IPS-20b (cell line): ENCODE measurements around the gene ST3GAL2.

Source experiments
- H3K27ac ChIP-seq: one replicate; pipeline ENCODE4 v1.5.1; 2013; ENCODE audit warnings: low read length
- H3K27me3 ChIP-seq: 2 replicates; pipeline ENCODE4 v1.6.1; 2013; ENCODE audit warnings: mild to moderate bottlenecking, low read length, inconsistent platforms; ENCODE audit not compliant: insufficient read depth
- H3K36me3 ChIP-seq: 2 replicates; pipeline ENCODE4 v1.6.1; 2013; ENCODE audit warnings: low read depth, mild to moderate bottlenecking, inconsistent platforms, low read length, moderate library complexity; ENCODE audit not compliant: insufficient read depth
- H3K4me1 ChIP-seq: 2 replicates; pipeline ENCODE4 v1.6.1; 2013; ENCODE audit warnings: mild to moderate bottlenecking, control low read depth, inconsistent platforms, low read length, moderate library complexity; ENCODE audit not compliant: insufficient read depth
- H3K4me3 ChIP-seq: 2 replicates; pipeline ENCODE4 v1.5.1; 2013; ENCODE audit warnings: mild to moderate bottlenecking, low read length, inconsistent platforms
- H3K9ac ChIP-seq: 2 replicates; pipeline ENCODE4 v1.6.1; 2013; ENCODE audit warnings: low read depth, mild to moderate bottlenecking, inconsistent platforms, low read length, moderate library complexity
- H3K9me3 ChIP-seq: 2 replicates; pipeline ENCODE4 v1.6.1; 2013; ENCODE audit warnings: mild to moderate bottlenecking, low read depth, low read length, inconsistent platforms; ENCODE audit not compliant: insufficient read depth

ST3GAL2 gene

GRCh38 chr16:70438969-70439862 is at the start of gene ST3GAL2:
TSS of gene ST3GAL2 (minus strand) at chr16:70439100. CDS start at chr16:70398530, 40,570 bp downstream.
- Histone ChIP-seq H3K4me1 (peaks cover 21% of the 10 kb centered on the region; the same call in 1 of the 2 replicates), H3K36me3 (peaks cover 9% of the 10 kb centered on the region; the same call in 1 of the 2 replicates), H3K4me3 (peak within 1 kb of the TSS; percentile 87), H3K9ac (peak within 1 kb of the TSS; percentile 87), H3K9me3 (no peaks in the 10 kb centered on the region), H3K27me3 (no peaks in the 10 kb centered on the region), H3K27ac (peak within 1 kb of the TSS; percentile 84)

GRCh38 chr16:70484867-70485266 is 46.0 kb upstream of the ST3GAL2 start:
- H3K27ac ChIP-seq, result no peak overlapping the region
- H3K27me3 ChIP-seq, result no peaks in the 10 kb centered on the region
- H3K4me1 ChIP-seq, result no peaks in the 10 kb centered on the region
- H3K9ac ChIP-seq, result no peak overlapping the region
- no peaks in the 10 kb centered on the region for H3K9me3 ChIP-seq
- peaks cover 41% of the 10 kb centered on the region for H3K36me3 ChIP-seq
- H3K4me3 ChIP-seq, result no peak overlapping the region

DNA sequence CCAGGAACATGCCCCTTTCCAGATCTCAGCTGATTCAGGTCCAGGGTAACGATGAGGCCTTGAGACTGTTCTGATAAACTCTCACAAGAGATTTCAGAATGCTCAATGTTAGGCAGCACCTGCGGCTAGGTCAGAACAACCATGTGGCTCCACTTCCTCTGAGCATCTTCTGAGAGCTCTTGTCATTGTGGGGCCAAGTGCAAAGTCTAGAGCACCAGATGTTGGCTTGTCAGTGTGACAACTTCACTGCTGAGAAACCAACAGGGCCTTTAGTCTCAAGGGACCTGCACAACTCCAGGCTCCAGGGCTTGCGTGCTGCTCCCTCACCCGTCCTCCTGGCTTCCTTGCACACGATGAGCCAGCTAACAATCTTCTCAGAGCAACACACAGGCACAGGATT is 44.5 kb upstream of the ST3GAL2 start:
- Histone ChIP-seq H3K27ac (no peak overlapping the region), H3K9ac (no peak overlapping the region), H3K36me3 (peaks cover 43% of the 10 kb centered on the region), H3K9me3 (no peaks in the 10 kb centered on the region), H3K27me3 (no peaks in the 10 kb centered on the region), H3K4me3 (no peak overlapping the region), H3K4me1 (no peaks in the 10 kb centered on the region)

DNA sequence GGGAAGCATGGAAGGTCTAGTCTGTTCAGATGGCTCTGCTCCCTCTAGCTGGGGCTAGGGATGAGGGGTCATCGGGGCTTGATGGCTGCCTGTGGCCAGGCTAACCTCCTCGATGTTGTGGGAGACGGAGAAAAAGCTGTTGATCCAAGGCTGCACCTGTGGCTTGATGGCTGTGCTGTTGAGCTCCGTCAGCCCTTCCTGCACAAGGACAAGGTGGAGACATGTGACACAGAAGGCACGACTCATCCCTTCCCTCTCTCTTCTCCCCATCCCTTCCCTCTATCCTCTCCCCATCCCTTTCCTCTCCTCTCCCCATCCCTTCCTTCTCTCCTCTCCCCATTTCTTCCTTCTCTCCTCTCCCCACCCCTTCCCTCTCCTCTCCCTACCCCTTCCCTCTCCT is 43.7 kb upstream of the ST3GAL2 start:
- Histone ChIP-seq H3K36me3 (peaks cover 43% of the 10 kb centered on the region), H3K27me3 (no peaks in the 10 kb centered on the region), H3K4me3 (no peak overlapping the region), H3K27ac (no peak overlapping the region), H3K9me3 (no peaks in the 10 kb centered on the region), H3K4me1 (no peaks in the 10 kb centered on the region), H3K9ac (no peak overlapping the region)

GRCh38 chr16:70481929-70482536 is 43.1 kb upstream of the ST3GAL2 start:
- Histone ChIP-seq H3K4me3 (no peak overlapping the region), H3K27me3 (no peaks in the 10 kb centered on the region), H3K27ac (no peak overlapping the region), H3K9me3 (no peaks in the 10 kb centered on the region), H3K36me3 (peaks cover 43% of the 10 kb centered on the region), H3K9ac (no peak overlapping the region), H3K4me1 (no peaks in the 10 kb centered on the region)

- H3K4me1 ChIP-seq, result no peaks in the 10 kb centered on the region
- no peaks in the 10 kb centered on the region for H3K9me3 ChIP-seq
- H3K27me3 ChIP-seq, result no peaks in the 10 kb centered on the region
- no peak overlapping the region for H3K4me3 ChIP-seq
- H3K27ac ChIP-seq, result no peak overlapping the region
- H3K36me3 ChIP-seq, result peaks cover 39% of the 10 kb centered on the region
- H3K9ac ChIP-seq, result no peak overlapping the region
Observed at GRCh38 chr16:70480127-70481105, 41.5 kb upstream of the ST3GAL2 start.

DNA sequence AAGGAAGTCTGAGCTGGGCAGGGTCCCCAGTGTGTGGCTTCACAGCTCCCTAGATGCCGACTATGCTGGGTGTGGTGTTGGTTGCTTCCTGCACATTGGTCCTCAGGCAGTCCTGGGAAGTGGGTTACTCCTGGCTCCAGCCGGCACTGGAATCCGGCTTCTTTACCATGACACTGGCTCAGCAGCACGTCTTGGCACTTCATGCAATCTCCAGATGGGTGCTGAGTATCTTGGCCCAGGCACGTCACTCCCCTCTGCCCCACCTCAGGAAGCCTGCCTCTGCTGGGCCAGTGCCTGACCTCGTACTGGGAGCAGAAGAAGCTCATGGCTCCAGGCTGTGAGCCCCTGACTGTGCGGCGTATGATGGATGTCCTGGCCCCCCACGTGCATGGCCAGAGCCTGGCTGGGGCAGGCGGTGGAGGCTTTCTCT is 40.0 kb upstream of the ST3GAL2 start:
- H3K36me3 ChIP-seq, result peaks cover 38% of the 10 kb centered on the region
- no peaks in the 10 kb centered on the region for H3K27me3 ChIP-seq
- no peak overlapping the region for H3K27ac ChIP-seq
- H3K9me3 ChIP-seq, result no peaks in the 10 kb centered on the region
- no peak overlapping the region for H3K4me3 ChIP-seq
- H3K4me1 ChIP-seq, result no peaks in the 10 kb centered on the region
- no peak overlapping the region for H3K9ac ChIP-seq

DNA sequence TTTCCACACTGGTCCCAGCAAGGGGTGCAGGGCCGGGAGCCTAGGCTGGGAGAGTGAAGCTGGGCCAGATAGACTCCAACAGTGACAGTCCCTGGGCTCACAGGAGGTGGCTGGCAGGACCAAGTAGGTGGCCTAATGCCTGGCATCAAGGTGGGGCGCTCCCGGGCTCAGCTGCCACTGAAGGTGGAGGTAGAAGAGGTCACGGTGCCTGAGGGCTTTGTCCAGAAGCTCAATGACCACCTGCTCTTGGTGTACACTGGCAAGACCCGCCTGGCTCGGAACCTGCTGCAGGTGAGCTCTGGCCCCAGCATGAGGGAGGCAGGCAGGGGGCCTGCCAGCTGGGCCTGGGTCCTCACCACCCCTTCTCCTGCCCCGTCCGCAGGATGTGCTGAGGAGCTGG is 39.3 kb upstream of the ST3GAL2 start:
- Histone ChIP-seq H3K9me3 (no peaks in the 10 kb centered on the region), H3K36me3 (peaks cover 31% of the 10 kb centered on the region), H3K4me3 (no peak overlapping the region), H3K27me3 (no peaks in the 10 kb centered on the region), H3K9ac (no peak overlapping the region), H3K4me1 (no peaks in the 10 kb centered on the region), H3K27ac (no peak overlapping the region)

GRCh38 chr16:70476272-70477020 is 37.5 kb upstream of the ST3GAL2 start:
- Histone ChIP-seq H3K4me1 (no peaks in the 10 kb centered on the region), H3K27ac (no peak overlapping the region), H3K27me3 (no peaks in the 10 kb centered on the region), H3K36me3 (peaks cover 20% of the 10 kb centered on the region), H3K4me3 (no peak overlapping the region), H3K9me3 (no peaks in the 10 kb centered on the region), H3K9ac (no peak overlapping the region)

- Histone ChIP-seq H3K4me1 (no peaks in the 10 kb centered on the region), H3K36me3 (peaks cover 9% of the 10 kb centered on the region)
Observed at GRCh38 chr16:70475054-70475871, 36.4 kb upstream of the ST3GAL2 start.

More at GRCh38 chr16:70475054-70475871, 36.4 kb upstream of the ST3GAL2 start:
- Histone ChIP-seq H3K27ac (no peak overlapping the region), H3K9me3 (no peaks in the 10 kb centered on the region), H3K4me3 (no peak overlapping the region), H3K27me3 (no peaks in the 10 kb centered on the region), H3K9ac (no peak overlapping the region)
